Activated naive CD4-positive, alpha-beta T cell treated with anti-CD3 and anti-CD28 coated beads for 36 hours (primary cell): ENCODE results near the gene LIX1. TPM values are rescaled to one million over a fixed set of nuclear protein-coding genes. Genes with fewer than 3 reads are reported as not detected.

Experiments used
- CTCF ChIA-PET: fragments of 350-600 bp; sonication (Branson Sonifier 250); formaldehyde crosslinking; loops from one replicate; lab custom pipeline; 2021; ENCODE audit warnings: antibody characterized with exemption; lab: Charles Lee
- DNase-seq: peaks from one replicate; pipeline ENCODE4 v3.0.0-alpha.2; 2020
- H3K27ac Mint-ChIP-seq: one replicate; pipeline ENCODE4 v1.8.0; 2021; ENCODE audit warnings: mild to moderate bottlenecking, mixed read lengths
- H3K27me3 Mint-ChIP-seq: one replicate; pipeline ENCODE4 v1.8.0; 2021; ENCODE audit warnings: low read depth, mixed read lengths
- H3K36me3 Mint-ChIP-seq: one replicate; pipeline ENCODE4 v1.8.0; 2021; ENCODE audit warnings: low read depth, mixed read lengths
- H3K4me1 Mint-ChIP-seq: one replicate; pipeline ENCODE4 v1.8.0; 2021; ENCODE audit warnings: low read depth, mixed read lengths
- H3K4me3 Mint-ChIP-seq: one replicate; pipeline ENCODE4 v1.8.0; 2021; ENCODE audit warnings: mild to moderate bottlenecking, moderate library complexity, mixed read lengths
- H3K9me3 Mint-ChIP-seq: one replicate; pipeline ENCODE4 v1.8.0; 2021; ENCODE audit warnings: mixed read lengths
- intact Hi-C: fragments of 100-400 bp; cut with micrococcal nuclease; formaldehyde crosslinking; loops from one replicate; pipeline ENCODE4 v1.15.1; 2023
- total RNA-seq, 2 experiments: library from RNA; stranded (reverse); gene quantifications; one replicate each; pipeline ENCODE4 v1.2.3, GENCODE V29; 2021

The LIX1 gene
- total RNA-seq, 2 experiments from 2014 or later: not detected

DNA sequence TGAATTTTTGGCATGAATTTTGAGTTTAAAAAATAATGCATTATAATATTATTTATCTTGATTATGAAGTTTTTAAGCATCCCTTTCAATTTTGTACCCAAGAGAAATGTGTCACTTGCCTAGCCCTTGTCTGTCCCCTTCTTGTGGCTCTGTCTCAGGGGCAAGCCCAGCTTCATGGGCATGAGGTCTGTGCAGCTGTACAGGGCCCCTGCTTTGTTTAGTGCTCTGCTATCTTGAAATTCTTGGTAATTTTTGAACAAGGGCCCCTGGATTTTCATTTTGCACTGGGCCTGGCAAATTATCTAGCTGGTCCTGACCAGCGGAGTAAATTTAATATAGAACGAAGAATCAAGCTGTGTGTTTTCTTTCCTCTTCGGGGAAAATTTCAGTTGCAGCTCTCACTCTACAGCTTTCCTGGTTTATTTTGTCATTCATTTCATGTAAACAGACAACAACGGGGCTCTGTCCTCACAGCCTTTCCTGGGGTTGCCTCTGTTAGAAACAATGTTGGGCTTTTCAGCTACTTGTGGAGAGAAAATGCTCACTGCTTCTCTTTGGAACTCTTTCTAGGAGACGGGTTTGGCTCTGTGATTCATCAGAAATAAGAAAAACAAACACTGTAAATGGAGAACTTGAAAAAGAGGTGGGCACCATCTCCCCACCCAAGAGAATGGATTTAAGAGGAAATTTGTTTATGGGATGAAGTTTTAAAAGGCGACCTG, 41.1 kb downstream of the LIX1 start:
- Mint-ChIP-seq H3K36me3 (no peaks in the 10 kb centered on the region), H3K27me3 (peaks cover 6% of the 10 kb centered on the region), H3K27ac (no peak overlapping the region), H3K4me1 (no peaks in the 10 kb centered on the region), H3K9me3 (no peaks in the 10 kb centered on the region), H3K4me3 (no peak overlapping the region)
- CTCF ChIA-PET: interaction anchor here (0.6 to 0.8 kb wide), 2 partner anchors 53 to 349 kb away, joined by 3 read pairs; no protein-coding TSS in a partner anchor
- intact Hi-C loops: no loop called here
- no peak for DNase-seq

DNA sequence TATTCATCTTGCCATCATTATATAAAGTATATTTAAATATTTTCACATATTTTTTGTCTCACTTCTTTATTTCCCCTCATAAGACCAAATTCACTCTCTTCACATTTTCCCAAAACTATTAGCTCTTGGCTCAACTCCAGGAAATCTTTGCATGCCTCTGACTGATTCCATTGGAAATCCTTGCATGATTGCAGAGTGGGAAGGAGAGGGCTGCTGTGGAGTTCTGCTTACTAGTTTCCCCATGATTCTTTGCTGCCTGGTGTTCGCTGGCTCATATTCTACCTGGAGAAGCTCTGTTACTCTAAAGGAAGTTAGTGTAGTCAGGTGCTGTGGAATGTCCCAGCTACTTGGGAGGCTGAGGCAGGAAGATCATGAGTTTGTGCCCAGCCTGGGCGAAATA, 41.9 kb downstream of the LIX1 start:
- H3K4me1 Mint-ChIP-seq: peaks cover 6% of the 10 kb centered on the region
- intact Hi-C loops: no loop called here
- H3K36me3 Mint-ChIP-seq: no peaks in the 10 kb centered on the region
- H3K27me3 Mint-ChIP-seq: peaks cover 6% of the 10 kb centered on the region
- CTCF ChIA-PET: interaction anchor here (0.6 to 0.8 kb wide), 2 partner anchors 53 to 348 kb away, joined by 3 read pairs; no protein-coding TSS in a partner anchor
- no peaks in the 10 kb centered on the region for H3K9me3 Mint-ChIP-seq
- no peak for DNase-seq
- H3K27ac Mint-ChIP-seq: no peak overlapping the region
- no peak overlapping the region for H3K4me3 Mint-ChIP-seq

DNA sequence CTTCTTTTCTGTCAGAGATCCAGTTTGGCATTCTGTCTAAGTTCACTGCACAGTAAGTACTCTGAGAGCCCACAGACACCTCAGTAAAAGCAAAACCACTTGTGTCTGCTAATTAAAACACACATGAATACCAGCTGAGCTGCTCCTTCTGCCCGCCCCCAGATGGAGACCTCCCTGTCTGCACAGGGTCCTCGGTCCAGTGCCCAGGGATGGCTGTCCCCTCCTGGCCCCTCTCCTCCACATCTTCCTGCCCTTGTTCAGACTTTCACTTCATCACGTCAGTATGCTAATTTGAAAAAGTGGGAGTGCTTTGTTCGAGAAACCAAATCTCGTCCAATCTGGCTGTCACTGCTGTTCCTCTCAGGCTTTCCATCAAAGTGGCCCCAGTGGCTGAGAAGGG, 43.5 kb downstream of the LIX1 start:
- H3K9me3 Mint-ChIP-seq: no peaks in the 10 kb centered on the region
- DNase-seq: no peak
- no peak overlapping the region for H3K27ac Mint-ChIP-seq
- H3K27me3 Mint-ChIP-seq: peaks cover 6% of the 10 kb centered on the region
- H3K4me3 Mint-ChIP-seq: no peak overlapping the region
- CTCF ChIA-PET: interaction anchor here (1.2 to 1.9 kb wide), 2 partner anchors 63 to 102 kb away, joined by 3 to 6 read pairs; no protein-coding TSS in a partner anchor
- peaks cover 16% of the 10 kb centered on the region for H3K4me1 Mint-ChIP-seq
- intact Hi-C loops: loop anchor here (5.0 kb wide), 2 partner anchors 182 to 1022 kb away; no protein-coding TSS in a partner anchor
- H3K36me3 Mint-ChIP-seq: no peaks in the 10 kb centered on the region

DNA sequence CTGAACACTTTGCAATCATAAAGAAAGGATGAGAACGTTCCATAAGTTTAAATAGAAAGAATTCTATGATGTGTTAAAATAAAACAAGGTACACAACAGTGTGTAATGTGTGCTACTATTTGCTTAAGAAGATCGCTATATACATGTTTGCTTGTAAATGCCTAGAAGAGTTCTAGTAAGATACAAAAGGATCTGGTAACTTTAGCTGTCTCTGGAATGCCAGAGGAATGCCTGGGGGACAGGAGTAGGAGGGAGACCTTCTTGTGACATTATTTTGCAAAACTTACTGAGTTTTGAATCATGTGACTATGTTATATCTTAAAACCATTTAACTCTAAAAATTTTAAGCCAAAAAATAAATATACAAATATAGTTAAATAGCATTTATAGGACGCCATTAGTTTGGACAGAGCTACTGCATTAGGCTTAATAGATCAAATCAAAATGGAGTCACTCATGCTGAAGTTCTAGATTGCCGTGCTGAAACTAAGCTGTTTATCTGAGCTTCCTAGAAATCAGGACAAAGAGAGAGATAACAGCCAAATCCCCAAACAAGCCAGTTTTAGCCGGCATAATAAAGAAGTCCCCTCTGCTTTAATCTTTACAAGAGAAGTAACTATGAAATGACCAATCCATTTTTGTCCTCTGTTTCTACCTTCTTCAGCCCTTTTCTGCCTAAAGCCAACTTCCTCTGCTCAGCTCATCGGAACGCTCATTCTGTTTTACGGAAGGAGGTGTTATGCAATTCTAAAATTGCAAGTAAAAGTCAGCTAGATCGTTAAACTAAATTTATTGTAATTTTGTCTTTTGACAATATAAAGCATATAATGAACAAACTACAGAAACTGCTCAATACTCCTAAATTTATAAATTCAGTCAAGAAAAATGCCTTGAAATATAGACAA, 44.8 kb downstream of the LIX1 start:
- Mint-ChIP-seq H3K9me3 (no peaks in the 10 kb centered on the region), H3K4me1 (peaks cover 16% of the 10 kb centered on the region), H3K36me3 (no peaks in the 10 kb centered on the region), H3K4me3 (no peak overlapping the region), H3K27ac (no peak overlapping the region), H3K27me3 (peaks cover 6% of the 10 kb centered on the region)
- DNase-seq: no peak
- intact Hi-C loops: loop anchor here (5.0 kb wide), 2 partner anchors 180 to 1020 kb away; no protein-coding TSS in a partner anchor
- CTCF ChIA-PET: interaction anchor here (0.9 to 1.9 kb wide), 3 partner anchors 64 to 292 kb away, joined by 3 to 6 read pairs (median 3); no protein-coding TSS in a partner anchor

DNA sequence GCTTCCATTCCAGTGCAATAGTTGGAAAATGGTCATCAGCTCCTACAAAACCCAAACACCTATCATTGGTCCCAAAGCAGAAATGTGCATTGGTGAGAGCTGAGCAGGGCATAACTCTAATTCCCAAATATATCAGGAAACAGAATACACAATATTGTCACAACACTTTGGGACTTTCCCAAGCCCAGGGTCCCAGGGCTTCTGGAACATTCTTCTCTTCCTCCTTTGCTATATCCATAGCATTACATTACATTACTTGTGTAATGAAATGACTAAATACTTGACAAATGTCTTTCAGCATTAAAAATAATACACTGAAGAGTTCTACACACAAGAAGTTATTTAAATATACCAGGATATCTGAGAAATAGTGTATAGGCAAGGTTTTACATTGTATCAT, 45.6 kb downstream of the LIX1 start:
- Mint-ChIP-seq H3K9me3 (no peaks in the 10 kb centered on the region), H3K27ac (no peak overlapping the region), H3K4me1 (peaks cover 16% of the 10 kb centered on the region), H3K4me3 (no peak overlapping the region), H3K36me3 (no peaks in the 10 kb centered on the region), H3K27me3 (peaks cover 6% of the 10 kb centered on the region)
- no peak for DNase-seq
- CTCF ChIA-PET: interaction anchor here (1.1 kb wide), 1 partner anchor 291 kb away, joined by 3 read pairs; no protein-coding TSS in a partner anchor
- intact Hi-C loops: loop anchor here (5.0 kb wide), 2 partner anchors 180 to 1020 kb away; no protein-coding TSS in a partner anchor

DNA sequence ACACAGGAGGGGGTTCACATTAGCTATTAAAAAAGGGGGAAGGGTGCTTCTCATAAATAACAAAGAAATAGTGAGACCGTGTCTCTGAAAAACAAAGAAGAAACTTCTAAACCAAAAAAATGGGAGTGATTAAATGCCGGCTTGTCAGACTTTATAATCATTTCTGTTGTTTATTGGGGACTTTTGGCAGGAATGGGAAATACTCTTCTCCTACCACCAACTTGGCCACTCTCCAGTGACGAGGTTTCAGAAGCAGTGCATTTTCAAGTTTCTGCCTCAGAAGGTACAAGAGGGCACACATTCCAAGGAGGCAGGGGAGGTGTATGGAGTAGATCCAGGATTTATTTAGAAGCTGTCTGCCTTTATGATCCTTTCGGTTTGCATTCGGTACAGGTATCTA, 46.2 kb downstream of the LIX1 start:
- Mint-ChIP-seq H3K4me1 (peaks cover 16% of the 10 kb centered on the region), H3K36me3 (no peaks in the 10 kb centered on the region), H3K27me3 (peaks cover 6% of the 10 kb centered on the region), H3K4me3 (no peak overlapping the region), H3K27ac (no peak overlapping the region), H3K9me3 (no peaks in the 10 kb centered on the region)
- intact Hi-C loops: loop anchor here (5.0 kb wide), 2 partner anchors 179 to 1019 kb away; no protein-coding TSS in a partner anchor
- DNase-seq: no peak
- CTCF ChIA-PET: interaction anchor here (1.1 to 1.4 kb wide), 2 partner anchors 212 to 290 kb away, joined by 3 read pairs; no protein-coding TSS in a partner anchor

DNA sequence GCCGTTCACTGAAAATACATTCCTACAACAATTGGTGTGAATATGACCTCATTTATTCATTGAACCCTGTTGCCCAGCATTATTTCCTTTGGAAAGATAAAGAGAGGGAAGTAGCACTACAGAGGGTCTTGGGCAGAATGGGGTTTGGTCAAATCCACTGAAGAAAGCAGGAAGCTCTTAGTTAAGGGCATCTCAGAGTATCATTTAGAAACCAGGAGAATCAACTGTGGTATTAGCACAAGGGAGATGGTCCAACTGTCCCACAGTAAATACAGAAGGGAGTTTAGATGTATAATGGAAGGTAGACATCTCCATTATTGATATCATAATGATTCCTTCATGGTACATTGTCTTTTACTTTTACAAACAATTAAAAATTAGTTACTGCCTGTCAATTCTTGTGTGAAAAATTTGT, 47.1 kb downstream of the LIX1 start:
- CTCF ChIA-PET: interaction anchor here (0.6 to 1.4 kb wide), 4 partner anchors 12 to 343 kb away, joined by 3 read pairs; partner anchors contain the start of gene LIX1
- H3K4me3 Mint-ChIP-seq: no peak overlapping the region

DNA sequence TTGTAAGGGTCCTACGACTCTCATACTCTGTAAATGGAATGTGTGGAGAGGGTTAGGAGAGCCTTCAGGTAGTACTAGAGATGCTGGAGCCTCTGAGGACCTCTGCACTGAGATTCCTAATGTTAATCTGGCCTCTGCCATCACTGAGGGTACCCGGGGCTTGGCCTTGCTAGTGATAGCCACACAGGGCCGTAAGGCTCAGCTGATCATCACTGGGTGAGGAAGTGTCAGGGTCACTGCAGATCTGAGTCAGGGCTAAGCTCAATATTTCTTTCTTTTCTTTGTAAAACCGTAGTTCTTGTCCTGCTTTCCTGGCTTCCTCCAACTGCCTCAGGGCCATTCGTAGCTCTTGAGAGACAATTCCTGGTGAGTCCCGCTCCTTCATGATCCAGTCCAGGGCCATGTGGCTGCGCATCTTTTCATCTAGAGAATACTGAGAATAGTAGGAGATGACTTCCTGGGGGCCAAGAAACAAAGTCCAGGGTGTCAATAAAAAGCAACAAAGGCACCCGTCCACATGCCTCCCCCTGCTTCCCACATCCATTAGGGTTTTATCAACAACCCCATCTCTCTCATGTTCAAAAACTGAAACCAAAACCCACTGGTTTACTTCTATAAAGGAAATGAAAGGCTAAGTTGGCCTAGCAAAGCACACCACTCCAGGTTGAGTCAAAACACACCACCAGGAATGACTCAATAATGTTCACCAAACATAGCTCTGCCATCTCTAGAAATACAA, 47.7 kb downstream of the LIX1 start:
- intact Hi-C loops: loop anchor here (1.0 to 5.0 kb wide), 8 partner anchors 86 to 1017 kb away; no protein-coding TSS in a partner anchor

More for the DNA sequence above, 47.1 kb downstream of the LIX1 start:
- H3K36me3 Mint-ChIP-seq: no peaks in the 10 kb centered on the region
- no peak for DNase-seq
- H3K9me3 Mint-ChIP-seq: no peaks in the 10 kb centered on the region
- peaks cover 16% of the 10 kb centered on the region for H3K4me1 Mint-ChIP-seq
- H3K27ac Mint-ChIP-seq: peak overlapping the region; percentile 46
- intact Hi-C loops: loop anchor here (1.0 to 5.0 kb wide), 8 partner anchors 87 to 1018 kb away; no protein-coding TSS in a partner anchor
- H3K27me3 Mint-ChIP-seq: peaks cover 6% of the 10 kb centered on the region

DNA sequence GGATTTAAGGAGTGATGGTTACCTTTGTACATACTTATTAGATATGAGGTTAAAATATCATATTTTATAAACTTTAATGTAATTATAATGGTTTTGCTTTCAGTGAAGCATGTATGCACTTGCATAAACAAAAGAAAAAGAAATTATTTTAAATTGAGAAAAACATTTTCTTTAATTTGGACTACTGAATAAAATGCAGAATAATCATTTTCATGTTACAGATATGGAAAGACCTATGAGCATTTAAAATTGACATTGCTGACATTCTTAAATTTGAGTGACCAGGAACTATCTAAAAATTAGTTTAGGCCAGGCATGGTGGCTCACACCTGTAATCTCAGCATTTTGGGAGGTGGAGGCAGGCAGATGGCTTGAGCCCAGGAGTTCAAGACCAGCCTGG, 49.2 kb downstream of the LIX1 start:
- CTCF ChIA-PET: no interaction called here

More for the DNA sequence above, 47.7 kb downstream of the LIX1 start:
- Mint-ChIP-seq H3K9me3 (no peaks in the 10 kb centered on the region), H3K36me3 (no peaks in the 10 kb centered on the region), H3K4me1 (peaks cover 16% of the 10 kb centered on the region), H3K27ac (no peak overlapping the region), H3K27me3 (peaks cover 6% of the 10 kb centered on the region), H3K4me3 (no peak overlapping the region)
- CTCF ChIA-PET: interaction anchor here (0.6 to 1.4 kb wide), 4 partner anchors 11 to 343 kb away, joined by 3 read pairs; partner anchors contain the start of gene LIX1
- peak; percentile 68 for DNase-seq

DNA sequence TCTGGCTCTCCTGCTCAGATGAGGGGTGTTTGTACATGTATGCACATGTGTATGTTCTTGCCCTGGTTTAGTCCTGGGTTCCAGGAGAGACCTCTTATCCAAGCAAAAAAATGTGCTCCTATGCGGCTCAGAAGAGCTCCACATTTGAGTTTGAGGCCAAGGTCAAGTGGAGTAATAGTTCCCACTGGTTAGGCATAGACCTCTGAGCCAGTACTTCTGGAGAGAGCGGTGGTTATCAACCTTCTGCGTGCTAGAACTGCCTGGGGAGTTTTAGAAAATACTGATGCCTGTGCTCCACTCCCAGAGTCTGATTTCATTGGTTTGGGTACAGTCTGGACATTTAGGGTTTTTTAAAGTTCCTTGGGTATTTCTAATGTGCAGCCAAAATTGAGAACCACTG, 51.5 kb downstream of the LIX1 start:
- intact Hi-C loops: no loop called here
- Mint-ChIP-seq H3K36me3 (no peaks in the 10 kb centered on the region), H3K4me1 (peaks cover 13% of the 10 kb centered on the region), H3K9me3 (no peaks in the 10 kb centered on the region), H3K4me3 (no peak overlapping the region), H3K27me3 (no peaks in the 10 kb centered on the region), H3K27ac (no peak overlapping the region)
- DNase-seq: no peak
- CTCF ChIA-PET: interaction anchor here (0.5 to 1.1 kb wide), 4 partner anchors 11 to 71 kb away, joined by 3 to 4 read pairs (median 3); no protein-coding TSS in a partner anchor

More for the DNA sequence above, 49.2 kb downstream of the LIX1 start:
- Mint-ChIP-seq H3K4me1 (peaks cover 16% of the 10 kb centered on the region), H3K36me3 (no peaks in the 10 kb centered on the region), H3K27ac (no peak overlapping the region), H3K4me3 (no peak overlapping the region), H3K9me3 (no peaks in the 10 kb centered on the region), H3K27me3 (peaks cover 6% of the 10 kb centered on the region)
- no peak for DNase-seq
- intact Hi-C loops: no loop called here

DNA sequence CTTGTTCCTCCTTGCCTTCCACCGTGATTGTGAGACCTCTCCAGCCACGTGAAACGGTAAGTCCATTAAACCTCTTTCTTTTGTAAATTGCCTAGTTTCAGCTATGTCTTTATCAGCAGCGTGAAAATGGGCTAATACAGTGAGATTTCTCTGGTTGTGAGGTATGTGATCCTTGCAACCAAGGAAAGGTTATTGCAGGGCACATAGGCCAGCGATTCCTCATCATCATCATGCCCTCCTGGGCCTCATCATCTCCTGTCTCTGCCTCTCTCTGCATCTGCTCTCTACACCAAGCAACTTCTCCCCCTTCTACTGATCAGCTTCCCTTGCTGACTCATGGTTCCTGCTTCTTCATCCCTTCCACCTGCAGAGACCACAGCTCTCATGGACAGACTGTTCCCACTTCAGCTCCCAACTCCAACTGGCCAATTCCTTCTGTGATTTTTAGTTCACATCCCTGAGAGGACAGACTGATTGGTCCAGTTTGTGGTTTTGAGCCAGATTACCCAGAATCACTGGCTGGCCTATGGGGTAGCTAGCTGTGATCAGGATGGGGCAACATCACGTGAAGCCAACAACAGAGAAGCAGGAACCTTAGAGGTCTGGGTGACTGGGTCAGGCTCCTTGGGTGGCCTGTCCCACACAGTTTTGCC, 53.1 kb downstream of the LIX1 start:
- no peak for DNase-seq
- H3K4me1 Mint-ChIP-seq: no peaks in the 10 kb centered on the region
- intact Hi-C loops: no loop called here
- no peak overlapping the region for H3K27ac Mint-ChIP-seq
- H3K4me3 Mint-ChIP-seq: no peak overlapping the region
- no peaks in the 10 kb centered on the region for H3K27me3 Mint-ChIP-seq
- CTCF ChIA-PET: no interaction called here
- H3K9me3 Mint-ChIP-seq: no peaks in the 10 kb centered on the region
- no peaks in the 10 kb centered on the region for H3K36me3 Mint-ChIP-seq
